ENCODE results near the gene CCND3.
"Not testable (repeated sequence)": the region's sequence is repeated elsewhere in the genome, so short reads cannot be mapped to it uniquely, and the experiment has no call there.

CCND3 gene

GRCh38 chr6:41964201-41964887 lies 22.7 kb upstream of the CCND3 start:
- DNase-seq = peak; percentile 54 to 61
- TF ChIP-seq GATA1 (IDR thresholded peaks at IDR 0.05; ENCODE audit: low read depth, low read length) (no peak), POLR2A (IDR thresholded peaks at IDR 0.05; ENCODE audit: low read length) (no peak)

- TF ChIP-seq GATA1 (IDR thresholded peaks at IDR 0.05; ENCODE audit: low read depth, low read length) = no peak
- no peak for TF ChIP-seq POLR2A (IDR thresholded peaks at IDR 0.05; ENCODE audit: low read length)
- DNase-seq = no peak
Observed at GRCh38 chr6:41963371-41963770, 21.8 kb upstream of the CCND3 start.

- no peak for TF ChIP-seq POLR2A (IDR thresholded peaks at IDR 0.05; ENCODE audit: low read length)
- TF ChIP-seq GATA1 (IDR thresholded peaks at IDR 0.05; ENCODE audit: low read depth, low read length) = no peak
- peak; percentile 56 to 69 for DNase-seq
Observed at GRCh38 chr6:41960028-41960427, 18.4 kb upstream of the CCND3 start.

- no peak for DNase-seq
- no peak for TF ChIP-seq POLR2A (IDR thresholded peaks at IDR 0.05; ENCODE audit: low read length)
- no peak for TF ChIP-seq GATA1 (IDR thresholded peaks at IDR 0.05; ENCODE audit: low read depth, low read length)
Observed at GRCh38 chr6:41958022-41958856, 16.6 kb upstream of the CCND3 start.

GRCh38 chr6:41957117-41957516 lies 15.5 kb upstream of the CCND3 start:
- DNase-seq = peak; percentile 81 to 95
- TF ChIP-seq GATA1 (IDR thresholded peaks at IDR 0.05; ENCODE audit: low read depth, low read length) (peak; percentile 43), POLR2A (IDR thresholded peaks at IDR 0.05; ENCODE audit: low read length) (no peak)

- TF ChIP-seq POLR2A (IDR thresholded peaks at IDR 0.05; ENCODE audit: low read length) (no peak), GATA1 (IDR thresholded peaks at IDR 0.05; ENCODE audit: low read depth, low read length) (no peak)
- no peak for DNase-seq
Observed at GRCh38 chr6:41955412-41955811, 13.8 kb upstream of the CCND3 start.

GRCh38 chr6:41954668-41955067 lies 13.1 kb upstream of the CCND3 start:
- TF ChIP-seq GATA1 (IDR thresholded peaks at IDR 0.05; ENCODE audit: low read depth, low read length) (no peak), POLR2A (IDR thresholded peaks at IDR 0.05; ENCODE audit: low read length) (no peak)
- DNase-seq = no peak

GRCh38 chr6:41947581-41948220 lies 6.1 kb upstream of the CCND3 start:
- TF ChIP-seq POLR2A (IDR thresholded peaks at IDR 0.05; ENCODE audit: low read length) (no peak), GATA1 (IDR thresholded peaks at IDR 0.05; ENCODE audit: low read depth, low read length) (no peak)

GRCh38 chr6:41943456-41943855 lies 1.8 kb upstream of the CCND3 start:
- DNase-seq = no peak
- TF ChIP-seq GATA1 (IDR thresholded peaks at IDR 0.05; ENCODE audit: low read depth, low read length) = no peak

More at GRCh38 chr6:41947581-41948220, 6.1 kb upstream of the CCND3 start:
- no peak for DNase-seq

GRCh38 chr6:41942882-41943281 lies 1.3 kb upstream of the CCND3 start:
- not testable (repeated sequence) for DNase-seq

- TF ChIP-seq GATA1 (IDR thresholded peaks at IDR 0.05; ENCODE audit: low read depth, low read length) = no peak
- TF ChIP-seq POLR2A (IDR thresholded peaks at IDR 0.05; ENCODE audit: low read length) = peak; percentile 53
- DNase-seq = no peak
Observed at GRCh38 chr6:41942067-41942851, 651 bp upstream of the CCND3 start.

GRCh38 chr6:41940759-41941279 lies 789 bp downstream of the CCND3 start:
- TF ChIP-seq GATA1 (IDR thresholded peaks at IDR 0.05; ENCODE audit: low read depth, low read length) = no peak
- TF ChIP-seq POLR2A (IDR thresholded peaks at IDR 0.05; ENCODE audit: low read length) = no peak
- peak; percentile 66 to 71 for DNase-seq

Measured in erythroblast (primary cell).